ENCODE data around the gene PIEZO2.

DNA sequence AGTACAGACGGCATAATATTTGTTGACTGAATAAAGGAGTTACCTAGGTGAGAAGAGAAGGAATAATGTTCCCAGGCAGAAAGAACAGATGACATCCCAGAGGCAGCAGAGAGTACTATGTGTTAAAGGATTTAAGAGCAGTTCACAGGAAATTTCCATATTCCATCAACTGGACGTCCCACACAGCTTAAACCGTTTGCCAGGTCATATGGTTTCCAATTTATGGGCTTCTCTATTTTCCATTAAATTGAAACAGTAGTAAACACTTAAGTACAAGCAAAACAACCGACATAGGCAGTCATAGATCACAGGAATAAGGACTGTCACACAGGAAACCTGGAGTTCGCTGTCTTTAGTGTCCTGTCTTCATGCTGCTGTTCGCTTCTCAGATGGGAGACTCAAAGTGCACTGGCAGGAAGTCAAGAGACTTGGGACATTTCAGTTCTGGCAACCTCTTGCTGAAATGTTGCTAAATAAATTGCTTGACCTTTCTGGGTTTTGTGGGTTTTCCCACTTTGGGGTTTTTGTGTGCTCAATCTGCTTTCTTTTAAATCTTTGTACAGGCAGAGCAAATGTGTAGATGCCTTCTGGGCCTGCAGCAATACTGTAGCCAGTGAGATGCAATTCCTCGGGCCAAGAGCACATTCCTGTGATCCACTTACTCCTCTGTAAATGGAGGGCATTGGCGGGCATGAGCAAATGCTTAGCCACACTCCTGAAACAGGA is 5.8 kb upstream of the PIEZO2 start:
- no peak for TF ChIP-seq POLR2AphosphoS5 (IDR thresholded peaks at IDR 0.05; ENCODE audit: low read depth, low read length)
- no peak for TF ChIP-seq POLR2A (IDR thresholded peaks at IDR 0.05; ENCODE audit: low read depth, low read length)

All from GM12892 (cell line).